NCI-H2107 treated with DMSO at 0.1 percent for 48 hours (cell line): ENCODE results near the gene ZNF451.

Source experiments
- DNase-seq: peaks from one replicate; lab custom pipeline; 2025; ENCODE audit not compliant: unreplicated experiment; lab: John Stamatoyannopoulos, UW

ZNF451 gene

GRCh38 chr6:57147955-57148858 is 58.2 kb downstream of the ZNF451 start:
- no peak for DNase-seq

- no peak for DNase-seq
These were observed 68.7 kb downstream of the ZNF451 start for GRCh38 chr6:57158658-57159057.

GRCh38 chr6:57159127-57159526 is 69.1 kb downstream of the ZNF451 start:
- DNase-seq = no peak

GRCh38 chr6:57162028-57162427 is 72.0 kb downstream of the ZNF451 start:
- no peak for DNase-seq

- DNase-seq = no peak
These were observed 72.5 kb downstream of the ZNF451 start for GRCh38 chr6:57162516-57162915.

- DNase-seq = no peak
These were observed 74.0 kb downstream of the ZNF451 start for GRCh38 chr6:57163956-57164355.

- DNase-seq = no peak
These were observed 75.1 kb downstream of the ZNF451 start for GRCh38 chr6:57165080-57165479.

- peak; percentile 8 for DNase-seq
These were observed 82.4 kb downstream of the ZNF451 start, which contains the start of gene BAG2 for GRCh38 chr6:57172136-57173055. BAG2 (plus strand) TSS chr6:57172326; CDS start chr6:57172698, 372 bp downstream.

- DNase-seq = peak; percentile 18
These were observed 83.3 kb downstream of the ZNF451 start for GRCh38 chr6:57173056-57173885.

GRCh38 chr6:57173886-57174510 is 84.0 kb downstream of the ZNF451 start:
- peak; percentile 4 for DNase-seq

- DNase-seq = no peak
These were observed 84.5 kb downstream of the ZNF451 start for GRCh38 chr6:57174511-57174907.

- DNase-seq = no peak
These were observed 87.7 kb downstream of the ZNF451 start for GRCh38 chr6:57177545-57178265.

- DNase-seq = no peak
These were observed 90.6 kb downstream of the ZNF451 start for GRCh38 chr6:57180596-57180995.

GRCh38 chr6:57182017-57182432 is 92.0 kb downstream of the ZNF451 start:
- no peak for DNase-seq

GRCh38 chr6:57183336-57183735 is 93.3 kb downstream of the ZNF451 start:
- no peak for DNase-seq

- DNase-seq = no peak
These were observed 100.2 kb downstream of the ZNF451 start for GRCh38 chr6:57190140-57190539.

- no peak for DNase-seq
These were observed 103.2 kb downstream of the ZNF451 start for GRCh38 chr6:57193177-57193576.

GRCh38 chr6:57195457-57195856 is 105.5 kb downstream of the ZNF451 start:
- DNase-seq = no peak

- DNase-seq = no peak
These were observed 109.1 kb downstream of the ZNF451 start for GRCh38 chr6:57198926-57199636.
